ENCODE data around the gene UQCC2.
A peak's percentile ranks its signal among the peaks of the same experiment; 100 is the strongest.

The UQCC2 gene

GRCh38 chr6:33710296-33711121 lies 991 bp downstream of the UQCC2 start:
- intact Hi-C loops (cut with DNase I), result loop anchor here (5.0 kb wide), 2 partner anchors 52 to 77 kb away; partner anchors contain the start of gene LEMD2
- peak in 3 of 10 donors; percentile 20 to 63 (median 31) for DNase-seq

GRCh38 chr6:33709605-33710295 lies 1.8 kb downstream of the UQCC2 start:
- intact Hi-C loops (cut with DNase I), result loop anchor here (5.0 kb wide), 2 partner anchors 53 to 78 kb away; partner anchors contain the start of gene LEMD2
- DNase-seq, result peak in 3 of 10 donors; percentile 75 to 89 (median 82)

- intact Hi-C loops (cut with DNase I), result no loop called here
- peak in 2 of 10 donors; percentile 4 for DNase-seq
Observed at GRCh38 chr6:33708516-33709204, 2.8 kb downstream of the UQCC2 start.

- peak in 3 of 10 donors; percentile 8 to 24 (median 13) for DNase-seq
- intact Hi-C loops (cut with DNase I), result no loop called here
Observed at GRCh38 chr6:33707771-33708170, 3.7 kb downstream of the UQCC2 start.

- intact Hi-C loops (cut with DNase I), result no loop called here
Observed at GRCh38 chr6:33705955-33706725, 5.4 kb downstream of the UQCC2 start.

GRCh38 chr6:33705268-33705885 lies 6.1 kb downstream of the UQCC2 start:
- intact Hi-C loops (cut with DNase I), result no loop called here
- no peak for DNase-seq

More at GRCh38 chr6:33705955-33706725, 5.4 kb downstream of the UQCC2 start:
- DNase-seq, result peak in 3 of 10 donors; percentile 25 to 32 (median 25)

GRCh38 chr6:33704215-33705066 lies 7.1 kb downstream of the UQCC2 start:
- peak in 3 of 10 donors; percentile 20 to 68 (median 29) for DNase-seq
- intact Hi-C loops (cut with DNase I), result no loop called here

- intact Hi-C loops (cut with DNase I), result no loop called here
- DNase-seq, result peak in 2 of 10 donors; percentile 52 to 87
Observed at GRCh38 chr6:33702345-33702977, 9.0 kb downstream of the UQCC2 start.

GRCh38 chr6:33700391-33701050 lies 11.0 kb downstream of the UQCC2 start:
- peak in 9 of 10 donors; percentile 47 to 93 (median 64) for DNase-seq
- intact Hi-C loops (cut with DNase I), result loop anchor here (2.0 kb wide), 1 partner anchor 116 kb away; no protein-coding TSS in a partner anchor

- intact Hi-C loops (cut with DNase I), result loop anchor here (2.0 kb wide), 1 partner anchor 115 kb away; no protein-coding TSS in a partner anchor
- DNase-seq, result peak in 1 of 10 donors; percentile 7
Observed at GRCh38 chr6:33699739-33700138, 11.8 kb downstream of the UQCC2 start.

- intact Hi-C loops (cut with DNase I), result no loop called here
- peak in 3 of 10 donors; percentile 9 to 63 (median 53) for DNase-seq
Observed at GRCh38 chr6:33699131-33699530, 12.4 kb downstream of the UQCC2 start.

GRCh38 chr6:33698494-33698893 lies 13.0 kb downstream of the UQCC2 start:
- peak in 3 of 10 donors; percentile 25 to 55 (median 39) for DNase-seq
- intact Hi-C loops (cut with DNase I), result no loop called here

- intact Hi-C loops (cut with DNase I), result no loop called here
- DNase-seq, result peak in 2 of 10 donors; percentile 25 to 41
Observed at GRCh38 chr6:33697845-33698244, 13.7 kb downstream of the UQCC2 start.

- peak in 3 of 10 donors; percentile 24 to 80 (median 63) for DNase-seq
- intact Hi-C loops (cut with DNase I), result no loop called here
Observed at GRCh38 chr6:33696548-33697518, 14.7 kb downstream of the UQCC2 start.

GRCh38 chr6:33696076-33696475 lies 15.4 kb downstream of the UQCC2 start:
- peak in 3 of 10 donors; percentile 17 to 52 (median 52) for DNase-seq
- intact Hi-C loops (cut with DNase I), result no loop called here

GRCh38 chr6:33695451-33695887 lies 16.0 kb downstream of the UQCC2 start:
- intact Hi-C loops (cut with DNase I), result no loop called here

More at GRCh38 chr6:33695451-33695887, 16.0 kb downstream of the UQCC2 start:
- DNase-seq, result peak in 7 of 10 donors; percentile 26 to 90 (median 44)
